Ascending aorta (tissue), 2 donors: Measurements from ENCODE around the gene ITGA11. TPM values are rescaled to one million over a fixed set of nuclear protein-coding genes. Genes with fewer than 3 reads are reported as not detected.
A peak's percentile ranks its signal among the peaks of the same experiment; 100 is the strongest.

ENCODE experiments used
- DNase-seq, 2 donors: peaks; one replicate each; pipeline ENCODE4 v3.0.0-alpha.2; 2019; ENCODE audit warnings: low spot score in 2 of 2
- H3K27ac ChIP-seq, 2 donors: fragments of 200-600 bp; sonication (generic); one replicate each; pipeline ENCODE4 v1.5.1; 2016 to 2017; ENCODE audit warnings: mild to moderate bottlenecking in 1 of 2
- H3K27me3 ChIP-seq: fragments of 200-600 bp; sonication (generic); one replicate; pipeline ENCODE4 v1.5.1; 2017
- H3K36me3 ChIP-seq, 2 donors: fragments of 200-600 bp; sonication (generic); one replicate each; pipeline ENCODE4 v1.5.1; 2016
- H3K4me1 ChIP-seq, 2 donors: fragments of 200-600 bp; sonication (generic); one replicate each; pipeline ENCODE4 v1.5.1; 2016 to 2017; ENCODE audit warnings: mild to moderate bottlenecking in 1 of 2
- H3K4me3 ChIP-seq, 2 donors: fragments of 200-600 bp; sonication (generic); one replicate each; pipeline ENCODE4 v1.5.1; 2016 to 2017; ENCODE audit warnings: mild to moderate bottlenecking in 1 of 2
- H3K9me3 ChIP-seq, 2 donors: fragments of 200-600 bp; sonication (generic); one replicate each; pipeline ENCODE4 v1.5.1; 2016
- intact Hi-C: fragments of 100-400 bp; cut with DNase I; formaldehyde crosslinking; loops from one replicate; pipeline ENCODE4 v1.15.1; 2023
- total RNA-seq: library from RNA; depleted of rRNA; stranded (reverse); fragments of >200 nt; gene quantifications from one replicate; pipeline ENCODE4 v1.1.0, GENCODE V29; 2016
- TF ChIP-seq, protein P1 (sequence below), 3 experiments: fragments of 200-600 bp in 2 of 3; fragments of 450-650 bp in 1 of 3; sonication (generic) in 2 of 3; IDR thresholded peaks; one replicate each; pipeline ENCODE4 v1.5.1; 2016 to 2019; ENCODE audit warnings: antibody characterized with exemption in 3 of 3, mild to moderate bottlenecking in 1 of 3, moderate library complexity in 1 of 3

ITGA11 gene
- total RNA-seq, 1 donor from 2014 or later, result 136 TPM

DNA sequence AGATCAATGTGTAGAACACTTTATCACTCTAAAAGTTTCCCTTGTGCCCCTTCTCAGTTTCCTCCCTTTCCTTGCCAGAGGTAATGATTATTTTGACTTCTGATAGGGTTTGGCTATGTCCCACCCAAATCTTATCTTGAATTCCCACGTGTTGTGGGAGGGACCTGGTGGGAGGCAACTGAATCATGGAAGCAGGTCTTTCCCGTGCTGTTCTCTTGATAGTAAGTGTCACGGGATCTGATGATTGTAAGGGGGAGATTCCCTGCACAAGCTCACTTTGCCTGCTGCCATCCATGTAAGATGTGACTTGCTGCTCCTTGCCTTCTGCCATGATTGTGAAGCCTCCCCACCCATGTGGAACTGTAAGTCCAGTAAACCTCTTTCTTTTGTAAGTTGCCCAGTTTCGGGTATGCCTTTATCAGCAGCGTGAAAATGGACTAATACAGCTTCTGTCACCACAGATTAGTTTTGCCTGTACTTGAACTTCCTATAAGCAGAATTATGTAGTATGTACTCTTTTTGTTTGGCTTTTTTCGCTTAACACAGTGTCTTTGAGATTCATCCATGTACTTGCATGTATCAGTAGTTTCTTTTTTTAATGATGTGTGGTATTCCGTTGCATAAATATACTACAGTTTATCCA is 147.2 kb downstream of the ITGA11 start:
- H3K4me1 ChIP-seq, result peaks cover 3 to 28% of the 10 kb centered on the region in 2 donors

DNA sequence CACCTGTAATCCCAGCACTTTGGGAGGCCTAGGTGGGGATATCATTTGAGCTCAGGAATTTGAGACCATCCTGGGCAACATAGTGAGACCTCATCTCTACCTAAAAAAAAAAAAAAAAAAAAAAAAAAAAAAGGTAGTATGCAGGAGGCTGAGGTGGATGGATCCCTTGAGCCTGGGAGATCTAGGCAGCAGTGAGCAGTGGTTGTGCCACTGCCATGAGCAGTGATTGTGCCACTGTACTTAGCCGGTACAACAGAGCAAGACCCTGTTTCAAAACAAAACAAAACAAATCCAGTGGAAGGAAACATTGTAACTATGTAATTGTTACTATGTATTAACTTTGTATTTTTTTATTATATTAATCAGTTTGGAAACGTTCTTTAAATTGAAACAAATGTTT is 148.6 kb downstream of the ITGA11 start:
- DNase-seq, result no peak
- intact Hi-C loops, result no loop called here
- TF ChIP-seq, protein P1, sequence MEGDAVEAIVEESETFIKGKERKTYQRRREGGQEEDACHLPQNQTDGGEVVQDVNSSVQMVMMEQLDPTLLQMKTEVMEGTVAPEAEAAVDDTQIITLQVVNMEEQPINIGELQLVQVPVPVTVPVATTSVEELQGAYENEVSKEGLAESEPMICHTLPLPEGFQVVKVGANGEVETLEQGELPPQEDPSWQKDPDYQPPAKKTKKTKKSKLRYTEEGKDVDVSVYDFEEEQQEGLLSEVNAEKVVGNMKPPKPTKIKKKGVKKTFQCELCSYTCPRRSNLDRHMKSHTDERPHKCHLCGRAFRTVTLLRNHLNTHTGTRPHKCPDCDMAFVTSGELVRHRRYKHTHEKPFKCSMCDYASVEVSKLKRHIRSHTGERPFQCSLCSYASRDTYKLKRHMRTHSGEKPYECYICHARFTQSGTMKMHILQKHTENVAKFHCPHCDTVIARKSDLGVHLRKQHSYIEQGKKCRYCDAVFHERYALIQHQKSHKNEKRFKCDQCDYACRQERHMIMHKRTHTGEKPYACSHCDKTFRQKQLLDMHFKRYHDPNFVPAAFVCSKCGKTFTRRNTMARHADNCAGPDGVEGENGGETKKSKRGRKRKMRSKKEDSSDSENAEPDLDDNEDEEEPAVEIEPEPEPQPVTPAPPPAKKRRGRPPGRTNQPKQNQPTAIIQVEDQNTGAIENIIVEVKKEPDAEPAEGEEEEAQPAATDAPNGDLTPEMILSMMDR (IDR thresholded peaks at IDR 0.05), result no peak
- no peak overlapping the region for H3K27ac ChIP-seq
- no peaks in the 10 kb centered on the region for H3K27me3 ChIP-seq
- no peak overlapping the region for H3K4me3 ChIP-seq
- peaks cover 6 to 13% of the 10 kb centered on the region in 2 donors for H3K36me3 ChIP-seq
- peaks cover 3 to 28% of the 10 kb centered on the region in 2 donors for H3K4me1 ChIP-seq
- no peaks in the 10 kb centered on the region for H3K9me3 ChIP-seq

More for the DNA sequence above, 147.2 kb downstream of the ITGA11 start:
- Histone ChIP-seq H3K27me3 (no peaks in the 10 kb centered on the region), H3K4me3 (no peak overlapping the region), H3K9me3 (no peaks in the 10 kb centered on the region), H3K27ac (peak overlapping the region in 1 of 2 donors; percentile 9), H3K36me3 (peaks cover 11 to 21% of the 10 kb centered on the region in 2 donors)
- intact Hi-C loops, result no loop called here
- TF ChIP-seq, protein P1 (IDR thresholded peaks at IDR 0.05), result no peak
- no peak for DNase-seq

DNA sequence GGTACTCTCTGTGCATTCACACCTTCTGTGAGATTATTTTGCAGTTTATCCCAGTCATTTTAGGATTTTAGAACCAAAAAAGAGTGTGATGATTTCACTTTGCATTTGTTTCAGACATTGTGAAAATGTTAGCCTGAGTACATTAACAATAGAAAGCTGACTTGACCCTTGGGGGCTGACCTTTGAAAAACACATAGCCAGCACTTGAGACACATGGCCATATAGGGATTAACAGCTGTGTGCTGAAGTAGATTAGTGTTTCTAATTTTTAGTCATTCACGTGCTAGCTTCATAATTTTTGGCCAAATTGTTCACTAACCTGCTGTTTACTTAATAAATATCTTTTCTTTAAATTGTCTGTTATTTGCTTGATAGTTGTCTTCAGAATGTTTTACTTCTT is 151.0 kb downstream of the ITGA11 start:
- TF ChIP-seq, protein P1 (IDR thresholded peaks at IDR 0.05), result no peak
- no peaks in the 10 kb centered on the region for H3K9me3 ChIP-seq
- H3K4me3 ChIP-seq, result peak overlapping the region; percentile 74 to 93
- no peaks in the 10 kb centered on the region for H3K27me3 ChIP-seq
- intact Hi-C loops, result no loop called here
- peak overlapping the region; percentile 12 to 99 for H3K27ac ChIP-seq
- H3K4me1 ChIP-seq, result peaks cover 3 to 28% of the 10 kb centered on the region in 2 donors
- no peak for DNase-seq
- peaks cover 6 to 13% of the 10 kb centered on the region in 2 donors for H3K36me3 ChIP-seq

DNA sequence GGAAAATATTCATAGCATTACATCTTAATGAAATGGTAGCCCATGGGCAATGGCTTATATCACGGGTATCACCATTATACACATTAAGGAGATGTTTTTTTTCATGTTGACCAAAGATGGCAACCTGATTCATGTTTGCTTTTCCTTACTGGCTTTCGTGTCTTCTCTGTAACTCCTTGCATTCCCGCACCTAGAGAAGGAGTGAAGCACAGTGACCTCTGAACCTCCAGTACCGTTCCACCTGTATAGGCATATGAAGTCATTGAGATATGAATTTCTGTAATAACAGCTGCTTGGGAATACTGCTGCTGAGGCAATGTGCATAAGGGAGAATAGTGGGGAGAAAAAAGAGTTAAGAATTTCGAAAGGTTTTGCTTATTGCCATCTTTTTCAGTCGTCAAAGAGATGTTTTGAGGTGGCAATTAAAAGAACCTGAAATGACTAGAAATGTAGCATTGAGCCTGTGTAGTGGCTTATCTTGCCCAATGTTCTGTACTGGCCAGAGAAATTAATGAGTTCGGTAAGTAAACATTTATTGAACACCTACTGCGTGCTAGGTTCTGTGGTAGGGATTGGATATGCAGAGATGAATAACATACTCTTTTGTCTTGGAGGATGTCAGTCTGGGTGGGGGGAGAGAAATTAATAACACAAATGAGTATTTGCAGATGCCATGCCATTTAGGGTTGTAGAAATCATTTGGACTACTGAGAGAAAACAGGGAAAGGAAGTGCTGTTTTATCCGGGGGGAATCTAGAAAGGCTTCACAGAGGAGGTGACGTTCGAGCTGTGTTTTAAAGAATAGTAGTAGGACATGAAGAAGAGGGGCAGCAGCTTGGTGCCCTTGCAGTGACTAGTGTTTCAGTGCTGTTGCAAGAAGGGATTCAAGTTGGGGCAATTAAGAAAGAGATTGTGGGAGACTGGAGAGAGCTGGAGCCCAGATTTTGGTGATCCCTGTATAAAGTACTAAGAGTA is 151.9 kb downstream of the ITGA11 start:
- intact Hi-C loops, result loop anchor here (1.0 to 5.0 kb wide), 4 partner anchors 9 to 537 kb away; no protein-coding TSS in a partner anchor
- peak overlapping the region; percentile 74 to 93 for H3K4me3 ChIP-seq
- DNase-seq, result no peak
- H3K27me3 ChIP-seq, result no peaks in the 10 kb centered on the region
- H3K27ac ChIP-seq, result peak overlapping the region; percentile 99
- H3K36me3 ChIP-seq, result peaks cover 6 to 7% of the 10 kb centered on the region in 2 donors
- no peaks in the 10 kb centered on the region for H3K9me3 ChIP-seq
- peaks cover 3 to 19% of the 10 kb centered on the region in 2 donors for H3K4me1 ChIP-seq
- TF ChIP-seq, protein P1 (IDR thresholded peaks at IDR 0.05), result no peak

DNA sequence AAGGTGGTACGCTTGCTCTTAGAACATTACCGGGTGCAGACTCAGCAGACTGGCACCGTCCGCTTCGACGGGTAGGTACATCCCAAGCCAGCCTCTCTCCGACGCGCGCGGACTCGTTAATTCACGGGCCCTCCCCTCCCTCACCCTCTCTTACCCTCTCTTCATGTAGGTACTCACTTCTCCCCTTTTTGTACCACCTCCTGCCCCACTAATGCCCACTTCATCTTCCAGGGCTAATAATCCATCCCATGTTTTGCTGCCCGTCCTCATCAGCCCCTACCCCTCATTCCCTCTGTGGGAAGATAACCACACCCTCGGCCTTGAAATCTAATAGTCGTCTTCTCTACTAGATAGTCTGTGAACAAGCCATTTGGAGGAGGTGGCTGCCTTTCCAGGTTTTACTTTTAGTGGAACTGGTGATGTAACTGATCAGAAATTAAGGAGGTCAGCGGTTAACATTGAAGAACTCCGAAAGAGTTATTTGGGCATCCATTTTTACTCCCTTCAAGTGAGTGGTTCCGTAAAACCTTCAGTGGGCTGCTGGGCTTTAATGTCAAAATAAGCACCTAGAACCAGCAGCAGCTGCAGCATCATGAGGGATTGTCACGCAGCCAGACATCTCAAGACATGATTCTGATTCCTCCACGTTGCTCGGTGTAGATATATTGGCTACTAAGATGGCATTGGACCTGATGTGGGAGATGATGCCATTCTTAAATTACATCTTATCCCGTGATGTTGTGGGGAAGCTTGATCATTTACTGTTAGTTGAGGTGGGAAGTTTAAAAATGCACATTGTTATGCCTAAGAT is 153.2 kb downstream of the ITGA11 start:
- TF ChIP-seq, protein P1 (IDR thresholded peaks at IDR 0.05), result no peak
- peak overlapping the region; percentile 74 to 93 for H3K4me3 ChIP-seq
- no peaks in the 10 kb centered on the region for H3K27me3 ChIP-seq
- H3K36me3 ChIP-seq, result no peaks in the 10 kb centered on the region
- H3K4me1 ChIP-seq, result peaks cover 3 to 18% of the 10 kb centered on the region in 2 donors
- H3K27ac ChIP-seq, result peak overlapping the region; percentile 99
- intact Hi-C loops, result loop anchor here (1.0 to 5.0 kb wide), 4 partner anchors 7 to 539 kb away; no protein-coding TSS in a partner anchor
- H3K9me3 ChIP-seq, result no peaks in the 10 kb centered on the region
- no peak for DNase-seq
